Osteoblast (primary cell): ENCODE data around the gene LETM1. TPM values are rescaled to one million over a fixed set of nuclear protein-coding genes. Genes with fewer than 3 reads are reported as not detected.

Source experiments
- DNase-seq: peaks from one replicate; pipeline ENCODE4 v3.0.0; 2011; ENCODE audit warnings: low spot score, mixed read lengths; ENCODE audit not compliant: insufficient read length; ENCODE audit errors: missing footprints
- H2AFZ ChIP-seq: 2 replicates; pipeline ENCODE4 v1.6.0; 2011; ENCODE audit warnings: mild to moderate bottlenecking, low read length
- H3K27ac ChIP-seq: 2 replicates; pipeline ENCODE4 v1.5.1; 2011; ENCODE audit warnings: mild to moderate bottlenecking, low read depth, low read length, moderate library complexity
- H3K27me3 ChIP-seq: 2 replicates; pipeline ENCODE4 v1.6.0; 2012; ENCODE audit warnings: mild to moderate bottlenecking, control low read depth, inconsistent platforms, low read length, moderate library complexity; ENCODE audit not compliant: insufficient read depth
- H3K36me3 ChIP-seq: 2 replicates; pipeline ENCODE4 v1.5.1; 2011; ENCODE audit warnings: mild to moderate bottlenecking, low read length, control low read depth, moderate library complexity; ENCODE audit not compliant: insufficient read depth
- H3K4me1 ChIP-seq: 2 replicates; pipeline ENCODE4 v1.5.1; 2011; ENCODE audit warnings: mild to moderate bottlenecking, low read length, control low read depth, moderate library complexity; ENCODE audit not compliant: insufficient read depth
- H3K4me2 ChIP-seq: 2 replicates; pipeline ENCODE4 v1.6.0; 2011; ENCODE audit warnings: mild to moderate bottlenecking, low read length; ENCODE audit not compliant: insufficient read depth
- H3K4me3 ChIP-seq: fragments of 200-600 bp; sonication (generic); 3 replicates; pipeline ENCODE4 v1.5.1; 2012; ENCODE audit warnings: mild to moderate bottlenecking, low read length, inconsistent platforms; ENCODE audit not compliant: insufficient read depth
- H3K79me2 ChIP-seq: 2 replicates; pipeline ENCODE4 v1.6.0; 2012; ENCODE audit warnings: mild to moderate bottlenecking, low read length, control low read depth, inconsistent platforms; ENCODE audit not compliant: insufficient read depth
- H3K9me3 ChIP-seq: 2 replicates; pipeline ENCODE4 v1.5.1; 2011; ENCODE audit warnings: low read depth, low read length, control low read depth
- H4K20me1 ChIP-seq: 2 replicates; pipeline ENCODE4 v1.6.0; 2012; ENCODE audit warnings: mild to moderate bottlenecking, low read length, control low read depth; ENCODE audit not compliant: insufficient read depth
- CTCF ChIP-seq: IDR thresholded peaks from 2 replicates; pipeline ENCODE4 v1.5.1; 2011; ENCODE audit warnings: mild to moderate bottlenecking, low read depth, low read length, moderate library complexity; ENCODE audit errors: extremely low read depth
- total RNA-seq: library from RNA; depleted of rRNA; stranded (reverse); fragments of >200 nt; gene quantifications from 2 replicates; pipeline ENCODE4 v1.2.3, GENCODE V29; 2012

The LETM1 gene
- total RNA-seq, 1 donor, result 75.3 TPM

DNA sequence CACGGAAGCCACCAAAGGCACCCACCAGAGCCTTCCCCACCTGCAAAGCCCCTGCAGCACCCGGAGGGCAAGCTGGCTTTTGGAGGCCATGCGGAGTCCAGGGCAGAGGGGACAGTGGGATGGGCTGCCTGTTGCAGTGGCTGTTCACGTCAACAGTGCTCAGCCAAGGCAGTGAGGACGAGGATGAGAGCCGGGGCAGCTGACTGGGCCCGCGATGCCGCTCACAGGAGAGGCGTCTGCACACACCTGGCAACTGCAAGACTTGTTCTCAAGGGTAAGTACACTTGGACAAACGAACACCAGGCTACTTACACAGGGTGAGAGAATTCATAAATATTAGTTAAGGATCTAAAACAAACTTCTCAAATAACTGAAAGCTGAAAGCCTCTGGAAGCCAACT lies 43.2 kb downstream of the LETM1 start:
- peaks cover 39% of the 10 kb centered on the region for H3K36me3 ChIP-seq
- peaks cover 14% of the 10 kb centered on the region for H4K20me1 ChIP-seq
- no peak overlapping the region for H2AFZ ChIP-seq
- no peak overlapping the region for H3K4me2 ChIP-seq
- no peak for DNase-seq
- H3K4me1 ChIP-seq, result no peaks in the 10 kb centered on the region
- no peaks in the 10 kb centered on the region for H3K9me3 ChIP-seq
- TF ChIP-seq CTCF, result no peak
- H3K27ac ChIP-seq, result no peak overlapping the region
- H3K79me2 ChIP-seq, result no peaks in the 10 kb centered on the region
- no peak overlapping the region for H3K4me3 ChIP-seq
- no peaks in the 10 kb centered on the region for H3K27me3 ChIP-seq

GRCh38 chr4:1810765-1811164 lies 45.2 kb downstream of the LETM1 start:
- H3K4me3 ChIP-seq, result no peak overlapping the region
- no peak overlapping the region for H3K27ac ChIP-seq
- no peaks in the 10 kb centered on the region for H3K9me3 ChIP-seq
- H3K27me3 ChIP-seq, result no peaks in the 10 kb centered on the region
- H3K79me2 ChIP-seq, result no peaks in the 10 kb centered on the region
- no peaks in the 10 kb centered on the region for H3K4me1 ChIP-seq
- H2AFZ ChIP-seq, result no peak overlapping the region
- peaks cover 14% of the 10 kb centered on the region for H4K20me1 ChIP-seq
- H3K36me3 ChIP-seq, result peaks cover 22% of the 10 kb centered on the region
- no peak for DNase-seq
- H3K4me2 ChIP-seq, result no peak overlapping the region
- no peak for TF ChIP-seq CTCF

GRCh38 chr4:1809754-1810502 lies 46.0 kb downstream of the LETM1 start:
- no peak overlapping the region for H2AFZ ChIP-seq
- no peak overlapping the region for H3K4me3 ChIP-seq
- peaks cover 14% of the 10 kb centered on the region for H4K20me1 ChIP-seq
- H3K4me1 ChIP-seq, result no peaks in the 10 kb centered on the region
- H3K9me3 ChIP-seq, result no peaks in the 10 kb centered on the region
- H3K27ac ChIP-seq, result no peak overlapping the region
- no peak overlapping the region for H3K4me2 ChIP-seq
- peak; percentile 100 for DNase-seq
- H3K79me2 ChIP-seq, result no peaks in the 10 kb centered on the region
- TF ChIP-seq CTCF, result peak; percentile 82
- H3K27me3 ChIP-seq, result no peaks in the 10 kb centered on the region
- H3K36me3 ChIP-seq, result peaks cover 18% of the 10 kb centered on the region

DNA sequence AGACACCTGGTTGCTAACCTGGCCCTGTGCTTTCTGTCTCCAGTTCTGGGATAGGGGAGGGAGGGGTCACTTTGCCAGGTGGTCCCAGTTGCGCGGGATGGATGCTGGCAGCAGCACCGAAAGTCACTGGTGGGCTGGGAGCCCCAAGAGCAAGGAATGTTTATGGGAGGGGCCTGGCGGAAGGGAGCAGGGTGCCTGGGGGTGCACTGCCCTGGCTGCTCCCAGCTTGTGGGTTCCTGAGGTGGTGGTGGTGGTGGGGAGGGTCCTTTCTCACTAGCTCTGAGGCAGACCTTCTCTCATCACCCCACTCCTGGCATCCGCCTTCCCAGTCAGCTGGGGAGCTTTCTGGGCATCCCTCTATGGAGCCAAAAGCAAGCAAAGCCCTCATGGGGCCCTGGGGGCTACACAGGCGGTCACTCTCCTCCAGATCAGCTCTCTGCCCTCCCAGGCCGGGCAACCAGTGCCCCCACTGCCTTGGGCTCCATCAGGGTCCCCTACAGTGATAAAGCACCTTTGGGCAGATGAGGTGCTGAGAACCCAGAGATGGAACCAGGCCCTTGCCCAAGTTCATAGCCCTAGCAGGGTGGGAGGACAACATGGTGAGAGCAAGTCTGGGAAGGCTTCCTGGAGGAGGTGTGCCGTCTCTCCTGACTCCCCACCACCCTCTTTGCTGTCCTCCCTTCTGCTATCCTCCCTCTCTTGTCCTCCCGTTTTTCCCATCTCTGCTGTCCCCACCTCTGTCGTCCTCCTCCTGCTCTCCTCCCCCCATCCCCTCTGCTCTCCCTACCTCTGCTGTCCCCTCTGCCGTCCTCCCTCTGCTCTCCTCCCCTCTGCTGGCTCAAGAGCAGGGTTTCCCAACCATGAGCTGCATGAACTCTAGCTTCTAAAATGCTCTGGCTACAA lies 46.9 kb downstream of the LETM1 start:
- Histone ChIP-seq H3K9me3 (no peaks in the 10 kb centered on the region), H3K36me3 (peaks cover 14% of the 10 kb centered on the region), H3K4me3 (no peak overlapping the region), H3K4me2 (no peak overlapping the region), H3K27me3 (no peaks in the 10 kb centered on the region), H2AFZ (no peak overlapping the region), H4K20me1 (peaks cover 14% of the 10 kb centered on the region), H3K27ac (no peak overlapping the region), H3K79me2 (no peaks in the 10 kb centered on the region), H3K4me1 (no peaks in the 10 kb centered on the region)
- no peak for DNase-seq
- TF ChIP-seq CTCF, result no peak
